CD14-positive monocyte (primary cell): Measurements from ENCODE around the gene EML3. TPM values are rescaled to one million over a fixed set of nuclear protein-coding genes. Genes with fewer than 3 reads are reported as not detected.
A peak's percentile ranks its signal among the peaks of the same experiment; 100 is the strongest.
"Not testable (repeated sequence)": the region's sequence is repeated elsewhere in the genome, so short reads cannot be mapped to it uniquely, and the experiment has no call there.

ENCODE experiments used
- DNase-seq, 3 donors: peaks; one replicate each; pipeline ENCODE4 v3.0.0-alpha.2; 2011 to 2022
- H2AFZ ChIP-seq: 2 replicates; pipeline ENCODE4 v1.6.0; 2012; ENCODE audit warnings: mild to moderate bottlenecking, low read depth, low read length, inconsistent platforms; ENCODE audit not compliant: insufficient read depth, poor library complexity, severe bottlenecking
- H3K27ac ChIP-seq, 2 donors: 1 replicate in 1 of 2; 2 replicates in 1 of 2; pipeline ENCODE4 v1.5.1; 2012 to 2013; ENCODE audit warnings: low read length in 2 of 2, control low read depth in 1 of 2, inconsistent platforms in 1 of 2, low read depth in 1 of 2, mild to moderate bottlenecking in 1 of 2
- H3K27me3 ChIP-seq, 2 donors: one replicate each; pipeline versions ENCODE4 v1.6.0 to v1.6.1; 2011 to 2013; ENCODE audit warnings: low read length in 2 of 2; ENCODE audit not compliant: control insufficient read depth in 2 of 2, insufficient read depth in 2 of 2
- H3K36me3 ChIP-seq, 2 donors: replicated peaks in 1 of 2; 1 replicate in 1 of 2; 2 replicates in 1 of 2; pipeline versions ENCODE4 v1.5.1 to v1.6.1; 2012 to 2013; ENCODE audit warnings: low read length in 2 of 2, control low read depth in 1 of 2, inconsistent platforms in 1 of 2, mild to moderate bottlenecking in 1 of 2; ENCODE audit not compliant: insufficient read depth in 2 of 2, control insufficient read depth in 1 of 2
- H3K4me1 ChIP-seq, 2 donors: 1 replicate in 1 of 2; 2 replicates in 1 of 2; pipeline versions ENCODE4 v1.5.1 to v1.6.1; 2012 to 2013; ENCODE audit warnings: low read length in 2 of 2, control low read depth in 1 of 2, inconsistent platforms in 1 of 2, mild to moderate bottlenecking in 1 of 2, moderate library complexity in 1 of 2; ENCODE audit not compliant: insufficient read depth in 2 of 2, control insufficient read depth in 1 of 2
- H3K4me2 ChIP-seq: replicated peaks from 2 replicates; pipeline ENCODE3; 2012; ENCODE audit warnings: low read length, moderate library complexity, mild to moderate bottlenecking; ENCODE audit not compliant: poor library complexity, severe bottlenecking; ENCODE audit errors: extremely low read depth
- H3K4me3 ChIP-seq, 3 experiments: fragments of 200-600 bp in 1 of 3; sonication (generic) in 1 of 3; replicated peaks in 1 of 3; 1 replicate in 2 of 3; 2 replicates in 1 of 3; pipeline ENCODE4 v1.5.1; 2011 to 2013; ENCODE audit warnings: low read length in 3 of 3, mild to moderate bottlenecking in 3 of 3, control low read depth in 2 of 3, low read depth in 2 of 3, inconsistent platforms in 1 of 3, moderate library complexity in 1 of 3
- H3K79me2 ChIP-seq: 2 replicates; pipeline ENCODE4 v1.6.0; 2012; ENCODE audit warnings: mild to moderate bottlenecking, control low read depth, inconsistent platforms, low read length, moderate library complexity; ENCODE audit not compliant: insufficient read depth
- H3K9ac ChIP-seq: 2 replicates; pipeline ENCODE4 v1.6.0; 2017; ENCODE audit warnings: low read length, mild to moderate bottlenecking; ENCODE audit not compliant: insufficient read depth, poor library complexity, severe bottlenecking
- H3K9me3 ChIP-seq, 2 donors: replicated peaks in 1 of 2; 1 replicate in 1 of 2; 2 replicates in 1 of 2; pipeline versions ENCODE4 v1.5.1 to v1.6.1; 2012 to 2013; ENCODE audit warnings: low read length in 2 of 2, control low read depth in 1 of 2; ENCODE audit not compliant: control insufficient read depth in 1 of 2, insufficient read depth in 1 of 2
- H4K20me1 ChIP-seq: 2 replicates; pipeline ENCODE4 v1.6.0; 2012; ENCODE audit warnings: mild to moderate bottlenecking, low read length, control low read depth, moderate library complexity; ENCODE audit not compliant: insufficient read depth
- H3K27ac Mint-ChIP-seq, 7 donors: one replicate each; pipeline ENCODE4 v1.8.0; 2020; ENCODE audit warnings: mild to moderate bottlenecking in 7 of 7, mixed read lengths in 7 of 7, moderate library complexity in 6 of 7, inconsistent platforms in 2 of 7
- H3K27me3 Mint-ChIP-seq, 3 donors: one replicate each; pipeline ENCODE4 v1.8.0; 2021 to 2022; ENCODE audit warnings: low read depth in 3 of 3, mild to moderate bottlenecking in 3 of 3, mixed read lengths in 3 of 3, moderate library complexity in 3 of 3, inconsistent platforms in 1 of 3
- H3K36me3 Mint-ChIP-seq, 2 donors: one replicate each; pipeline ENCODE4 v1.8.0; 2020; ENCODE audit warnings: mixed read lengths in 2 of 2, inconsistent platforms in 1 of 2, mild to moderate bottlenecking in 1 of 2
- H3K4me1 Mint-ChIP-seq: one replicate; pipeline ENCODE4 v1.8.0; 2020; ENCODE audit warnings: mild to moderate bottlenecking, mixed read lengths
- H3K4me3 Mint-ChIP-seq, 2 donors: one replicate each; pipeline ENCODE4 v1.8.0; 2020; ENCODE audit warnings: mild to moderate bottlenecking in 2 of 2, mixed read lengths in 2 of 2, moderate library complexity in 1 of 2
- H3K9me3 Mint-ChIP-seq, 7 donors: one replicate each; pipeline ENCODE4 v1.8.0; 2020 to 2022; ENCODE audit warnings: mixed read lengths in 7 of 7, mild to moderate bottlenecking in 6 of 7, moderate library complexity in 6 of 7, inconsistent platforms in 2 of 7
- WGBS: methylation state at CpG from one replicate; pipeline ENCODE4 v1.1.5; 2013; ENCODE audit warnings: missing lambda C conversion rate; ENCODE audit not compliant: insufficient coverage; 5-methylcytosine and 5-hydroxymethylcytosine counted together
- intact Hi-C, 2 donors: fragments of 100-400 bp; cut with micrococcal nuclease; formaldehyde crosslinking; loops; one replicate each; pipeline versions ENCODE4 v1.15.0 to v1.15.1; 2023
- polyA plus RNA-seq, 3 donors: library from polyadenylated mRNA; depleted of rRNA in 1 of 3; unstranded in 2 of 3; stranded (reverse) in 1 of 3; fragments of 300-500 nt in 2 of 3; fragments of >200 nt in 1 of 3; fragmentation: Illumina TruSeq in 2 of 3; gene quantifications; 1 replicate in 2 of 3; 2 replicates in 1 of 3; pipeline ENCODE4 v1.2.3, GENCODE V29; 2012 to 2021
- TF ChIP-seq, protein P1 (sequence below): fragments of 200-600 bp; IDR thresholded peaks from one replicate; pipeline ENCODE4 v1.8.0; 2022; ENCODE audit warnings: antibody characterized with exemption, mild to moderate bottlenecking

EML3 gene
- polyA plus RNA-seq, 3 donors: 7.2 to 131 (median 10.6) TPM

DNA sequence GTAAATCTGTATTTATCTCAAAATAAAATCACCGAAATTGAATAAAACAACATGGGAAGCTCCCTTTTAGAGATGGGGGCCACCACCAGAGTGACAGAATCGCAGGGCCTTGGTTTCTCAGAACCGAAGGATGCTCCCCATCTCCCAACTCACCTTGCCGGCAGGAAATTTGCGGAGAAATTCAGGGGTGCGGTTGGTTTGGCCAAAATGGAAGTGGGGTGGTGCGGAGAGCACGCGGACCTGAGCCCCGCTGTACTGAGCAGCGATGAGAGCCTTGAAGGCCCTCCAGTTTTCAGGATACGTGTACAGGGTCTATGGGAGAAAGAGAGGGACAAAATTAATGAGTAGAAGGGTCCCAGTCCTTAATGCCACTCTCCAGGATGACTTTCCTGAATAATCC lies 40.1 kb downstream of the EML3 start:
- H3K27ac ChIP-seq: peak overlapping the region in 1 of 2 donors; percentile 83
- H3K4me1 ChIP-seq: peaks cover 22 to 34% of the 10 kb centered on the region in 2 donors
- WGBS: no CpG with 5 or more reads among the region's 12 CpGs
- H3K9ac ChIP-seq: peak overlapping the region; percentile 85
- peaks cover 78% of the 10 kb centered on the region for H3K79me2 ChIP-seq
- H3K27ac Mint-ChIP-seq: peak overlapping the region; percentile 73 to 96 (median 93)
- H3K9me3 ChIP-seq: no peaks in the 10 kb centered on the region
- H3K36me3 Mint-ChIP-seq: peaks cover 49 to 70% of the 10 kb centered on the region in 2 donors
- no peaks in the 10 kb centered on the region for H3K27me3 ChIP-seq
- TF ChIP-seq, protein P1, sequence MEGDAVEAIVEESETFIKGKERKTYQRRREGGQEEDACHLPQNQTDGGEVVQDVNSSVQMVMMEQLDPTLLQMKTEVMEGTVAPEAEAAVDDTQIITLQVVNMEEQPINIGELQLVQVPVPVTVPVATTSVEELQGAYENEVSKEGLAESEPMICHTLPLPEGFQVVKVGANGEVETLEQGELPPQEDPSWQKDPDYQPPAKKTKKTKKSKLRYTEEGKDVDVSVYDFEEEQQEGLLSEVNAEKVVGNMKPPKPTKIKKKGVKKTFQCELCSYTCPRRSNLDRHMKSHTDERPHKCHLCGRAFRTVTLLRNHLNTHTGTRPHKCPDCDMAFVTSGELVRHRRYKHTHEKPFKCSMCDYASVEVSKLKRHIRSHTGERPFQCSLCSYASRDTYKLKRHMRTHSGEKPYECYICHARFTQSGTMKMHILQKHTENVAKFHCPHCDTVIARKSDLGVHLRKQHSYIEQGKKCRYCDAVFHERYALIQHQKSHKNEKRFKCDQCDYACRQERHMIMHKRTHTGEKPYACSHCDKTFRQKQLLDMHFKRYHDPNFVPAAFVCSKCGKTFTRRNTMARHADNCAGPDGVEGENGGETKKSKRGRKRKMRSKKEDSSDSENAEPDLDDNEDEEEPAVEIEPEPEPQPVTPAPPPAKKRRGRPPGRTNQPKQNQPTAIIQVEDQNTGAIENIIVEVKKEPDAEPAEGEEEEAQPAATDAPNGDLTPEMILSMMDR: no peak
- H3K4me3 Mint-ChIP-seq: peak overlapping the region; percentile 4 to 35
- intact Hi-C loops: no loop called here
- peak overlapping the region; percentile 89 for H3K4me2 ChIP-seq
- H3K4me1 Mint-ChIP-seq: peaks cover 46% of the 10 kb centered on the region
- peak overlapping the region in 1 of 3 experiments; percentile 100 for H3K4me3 ChIP-seq
- H3K36me3 ChIP-seq: peaks cover 54 to 63% of the 10 kb centered on the region in 2 donors
- H3K27me3 Mint-ChIP-seq: peaks cover 0 to 2% (median 0%) of the 10 kb centered on the region in 3 donors
- no peak for DNase-seq
- H2AFZ ChIP-seq: no peak overlapping the region
- peaks cover 43% of the 10 kb centered on the region for H4K20me1 ChIP-seq
- peaks cover 0 to 2% (median 0%) of the 10 kb centered on the region in 7 donors for H3K9me3 Mint-ChIP-seq

DNA sequence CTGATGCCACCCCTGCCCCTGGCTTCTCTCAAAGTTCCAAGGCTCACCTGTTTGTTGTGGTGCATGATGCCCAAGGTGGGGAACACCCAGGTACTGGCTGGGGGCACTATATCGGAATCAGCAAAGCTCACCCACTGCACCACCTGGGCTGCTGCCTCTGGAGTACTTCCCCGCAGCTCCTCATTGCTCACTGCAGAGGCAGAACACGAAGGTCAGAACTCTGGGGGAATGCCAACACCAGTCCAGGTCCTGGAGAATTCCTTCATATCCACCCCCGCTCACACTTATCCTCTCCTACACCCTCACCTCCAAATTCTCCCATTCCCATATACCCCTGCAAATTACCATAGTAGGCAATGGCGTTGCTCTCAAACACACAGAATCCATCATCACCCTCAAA lies 41.1 kb downstream of the EML3 start:
- Mint-ChIP-seq H3K27ac (peak overlapping the region in 4 of 7 donors; percentile 21 to 72 (median 44)), H3K4me1 (peaks cover 50% of the 10 kb centered on the region), H3K36me3 (peaks cover 50 to 70% of the 10 kb centered on the region in 2 donors)
- Histone ChIP-seq H3K36me3 (peaks cover 54 to 63% of the 10 kb centered on the region in 2 donors), H4K20me1 (peaks cover 53% of the 10 kb centered on the region), H3K79me2 (peaks cover 88% of the 10 kb centered on the region), H3K4me1 (peaks cover 22 to 42% of the 10 kb centered on the region in 2 donors)
- H2AFZ ChIP-seq, H3K9ac ChIP-seq, H3K27me3 ChIP-seq, H3K27me3 Mint-ChIP-seq, H3K4me2 ChIP-seq, H3K4me3 ChIP-seq, H3K27ac ChIP-seq, H3K9me3 Mint-ChIP-seq, DNase-seq, H3K4me3 Mint-ChIP-seq, H3K9me3 ChIP-seq, intact Hi-C loops: not testable (repeated sequence)
- 100% methylated on average over 3 of the region's 5 CpGs for WGBS

DNA sequence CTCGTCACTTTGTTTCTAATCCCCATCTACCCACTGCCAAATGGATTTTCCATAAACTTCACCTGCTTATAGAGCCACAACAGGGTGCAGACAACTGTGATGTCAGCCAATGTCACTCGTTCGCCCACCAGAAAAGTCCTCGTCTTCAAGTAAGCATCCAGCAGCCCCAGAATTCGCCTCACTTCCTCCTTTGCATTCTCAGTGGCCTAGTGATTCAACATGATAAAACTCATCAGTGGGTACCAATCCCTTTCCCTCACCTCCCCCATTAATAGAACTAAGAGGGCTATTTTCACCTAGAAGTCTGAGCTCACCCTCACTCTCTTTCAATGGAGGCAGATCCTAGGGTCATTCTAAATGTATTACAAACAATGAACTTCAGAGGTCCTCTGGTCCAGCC lies 41.7 kb downstream of the EML3 start:
- H3K27ac ChIP-seq, intact Hi-C loops, H3K9me3 ChIP-seq, H3K27me3 ChIP-seq, DNase-seq, H3K4me2 ChIP-seq, H2AFZ ChIP-seq, H3K4me3 Mint-ChIP-seq, H3K9ac ChIP-seq, H3K27me3 Mint-ChIP-seq, H3K4me3 ChIP-seq, H3K9me3 Mint-ChIP-seq: not testable (repeated sequence)
- peaks cover 89% of the 10 kb centered on the region for H3K79me2 ChIP-seq
- WGBS: 84% methylated on average over 4 of the region's 5 CpGs
- peaks cover 59% of the 10 kb centered on the region for H4K20me1 ChIP-seq
- Mint-ChIP-seq H3K27ac (peak overlapping the region in 3 of 7 donors; percentile 33 to 72 (median 59)), H3K36me3 (peaks cover 51 to 70% of the 10 kb centered on the region in 2 donors), H3K4me1 (peaks cover 50% of the 10 kb centered on the region)
- H3K4me1 ChIP-seq: peaks cover 22 to 42% of the 10 kb centered on the region in 2 donors
- peaks cover 55 to 63% of the 10 kb centered on the region in 2 donors for H3K36me3 ChIP-seq
